Right atrium auricular region (tissue), 2 donors: Measurements from ENCODE around the gene PAXX. TPM values are rescaled to one million over a fixed set of nuclear protein-coding genes. Genes with fewer than 3 reads are reported as not detected.

Source experiments
- DNase-seq: peaks from one replicate; pipeline ENCODE4 v3.0.0-alpha.2; 2019; ENCODE audit warnings: low spot score
- H3K27ac ChIP-seq, 2 donors: fragments of 200-600 bp; sonication (generic); 1 replicate in 1 of 2; 2 replicates in 1 of 2; pipeline ENCODE4 v1.5.1; 2016 to 2019
- H3K27me3 ChIP-seq, 2 donors: fragments of 200-600 bp; sonication (generic); one replicate each; pipeline versions ENCODE4 v1.5.1 to v1.6.0; 2017 to 2019
- H3K36me3 ChIP-seq: fragments of 200-600 bp; sonication (generic); one replicate; pipeline ENCODE4 v1.5.1; 2016
- H3K4me1 ChIP-seq, 2 donors: fragments of 200-600 bp; sonication (generic); one replicate each; pipeline versions ENCODE4 v1.5.1 to v1.6.0; 2017 to 2019
- H3K4me3 ChIP-seq, 2 donors: fragments of 200-600 bp; sonication (generic); 1 replicate in 1 of 2; 2 replicates in 1 of 2; pipeline ENCODE4 v1.5.1; 2017 to 2019; ENCODE audit warnings: mild to moderate bottlenecking in 1 of 2, moderate library complexity in 1 of 2
- H3K9me3 ChIP-seq, 2 donors: fragments of 200-600 bp; sonication (generic); one replicate each; pipeline ENCODE4 v1.5.1; 2019
- total RNA-seq, 2 donors: library from RNA; depleted of rRNA; stranded (reverse); fragments of >200 nt; gene quantifications; one replicate each; pipeline ENCODE4 v1.1.0, GENCODE V29; 2016
- TF ChIP-seq, protein P1 (sequence below), 2 donors: fragments of 200-600 bp; sonication (generic); IDR thresholded peaks; one replicate each; pipeline ENCODE4 v1.5.1; 2019; ENCODE audit warnings: antibody characterized with exemption in 2 of 2

The PAXX gene
- total RNA-seq, 2 donors from 2014 or later = 27.4 to 37.5 TPM

DNA sequence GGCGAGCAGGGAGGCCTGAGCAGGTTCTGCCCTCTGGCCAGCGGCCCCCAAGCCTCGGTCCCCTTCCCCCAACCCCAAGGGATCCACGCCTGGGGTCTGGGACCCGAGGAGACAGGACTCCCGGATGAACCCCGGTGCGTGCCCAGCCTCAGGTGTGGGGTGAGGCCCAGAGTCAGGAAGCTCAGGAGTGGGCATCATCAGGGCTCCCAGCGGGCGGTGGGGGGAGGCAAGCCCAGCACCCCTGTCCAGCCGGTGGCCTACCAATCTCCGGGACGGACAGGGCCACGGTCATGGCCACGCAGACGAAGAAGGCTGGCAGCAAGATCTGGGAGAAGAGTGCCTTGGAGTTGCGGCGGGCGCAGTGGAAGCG, 21.3 kb downstream of the PAXX start:
- TF ChIP-seq, protein P1, sequence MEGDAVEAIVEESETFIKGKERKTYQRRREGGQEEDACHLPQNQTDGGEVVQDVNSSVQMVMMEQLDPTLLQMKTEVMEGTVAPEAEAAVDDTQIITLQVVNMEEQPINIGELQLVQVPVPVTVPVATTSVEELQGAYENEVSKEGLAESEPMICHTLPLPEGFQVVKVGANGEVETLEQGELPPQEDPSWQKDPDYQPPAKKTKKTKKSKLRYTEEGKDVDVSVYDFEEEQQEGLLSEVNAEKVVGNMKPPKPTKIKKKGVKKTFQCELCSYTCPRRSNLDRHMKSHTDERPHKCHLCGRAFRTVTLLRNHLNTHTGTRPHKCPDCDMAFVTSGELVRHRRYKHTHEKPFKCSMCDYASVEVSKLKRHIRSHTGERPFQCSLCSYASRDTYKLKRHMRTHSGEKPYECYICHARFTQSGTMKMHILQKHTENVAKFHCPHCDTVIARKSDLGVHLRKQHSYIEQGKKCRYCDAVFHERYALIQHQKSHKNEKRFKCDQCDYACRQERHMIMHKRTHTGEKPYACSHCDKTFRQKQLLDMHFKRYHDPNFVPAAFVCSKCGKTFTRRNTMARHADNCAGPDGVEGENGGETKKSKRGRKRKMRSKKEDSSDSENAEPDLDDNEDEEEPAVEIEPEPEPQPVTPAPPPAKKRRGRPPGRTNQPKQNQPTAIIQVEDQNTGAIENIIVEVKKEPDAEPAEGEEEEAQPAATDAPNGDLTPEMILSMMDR (IDR thresholded peaks at IDR 0.05) = no peak
- peaks cover 57% of the 10 kb centered on the region for H3K36me3 ChIP-seq

DNA sequence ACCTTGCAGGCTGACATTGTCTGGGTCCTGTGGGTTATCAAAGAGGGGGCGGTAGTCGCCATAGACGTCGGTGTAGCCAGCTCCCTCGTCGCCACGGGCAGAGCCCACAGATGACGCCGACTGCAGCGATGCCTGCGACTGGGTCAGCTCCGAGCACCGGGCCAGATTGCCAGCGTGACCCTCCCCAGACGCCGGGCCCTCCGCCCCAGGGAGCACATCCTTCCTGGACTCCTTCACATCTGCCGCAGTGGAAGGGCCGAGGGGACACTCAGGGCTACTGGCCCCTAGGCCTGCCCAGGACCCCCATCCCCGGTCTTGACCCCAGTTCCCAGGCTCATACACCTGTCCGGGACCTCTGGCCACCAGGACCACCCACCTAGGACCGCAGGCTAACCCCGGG, 21.9 kb downstream of the PAXX start:
- Histone ChIP-seq H3K9me3 (no peaks in the 10 kb centered on the region), H3K27ac (no peak overlapping the region), H3K27me3 (no peaks in the 10 kb centered on the region), H3K36me3 (peaks cover 55% of the 10 kb centered on the region), H3K4me1 (no peaks in the 10 kb centered on the region), H3K4me3 (no peak overlapping the region)
- TF ChIP-seq, protein P1 (IDR thresholded peaks at IDR 0.05) = no peak
- no peak for DNase-seq

More for the DNA sequence above, 21.3 kb downstream of the PAXX start:
- no peak for DNase-seq
- no peaks in the 10 kb centered on the region for H3K4me1 ChIP-seq
- H3K4me3 ChIP-seq = no peak overlapping the region
- H3K27me3 ChIP-seq = no peaks in the 10 kb centered on the region
- no peak overlapping the region for H3K27ac ChIP-seq
- no peaks in the 10 kb centered on the region for H3K9me3 ChIP-seq

DNA sequence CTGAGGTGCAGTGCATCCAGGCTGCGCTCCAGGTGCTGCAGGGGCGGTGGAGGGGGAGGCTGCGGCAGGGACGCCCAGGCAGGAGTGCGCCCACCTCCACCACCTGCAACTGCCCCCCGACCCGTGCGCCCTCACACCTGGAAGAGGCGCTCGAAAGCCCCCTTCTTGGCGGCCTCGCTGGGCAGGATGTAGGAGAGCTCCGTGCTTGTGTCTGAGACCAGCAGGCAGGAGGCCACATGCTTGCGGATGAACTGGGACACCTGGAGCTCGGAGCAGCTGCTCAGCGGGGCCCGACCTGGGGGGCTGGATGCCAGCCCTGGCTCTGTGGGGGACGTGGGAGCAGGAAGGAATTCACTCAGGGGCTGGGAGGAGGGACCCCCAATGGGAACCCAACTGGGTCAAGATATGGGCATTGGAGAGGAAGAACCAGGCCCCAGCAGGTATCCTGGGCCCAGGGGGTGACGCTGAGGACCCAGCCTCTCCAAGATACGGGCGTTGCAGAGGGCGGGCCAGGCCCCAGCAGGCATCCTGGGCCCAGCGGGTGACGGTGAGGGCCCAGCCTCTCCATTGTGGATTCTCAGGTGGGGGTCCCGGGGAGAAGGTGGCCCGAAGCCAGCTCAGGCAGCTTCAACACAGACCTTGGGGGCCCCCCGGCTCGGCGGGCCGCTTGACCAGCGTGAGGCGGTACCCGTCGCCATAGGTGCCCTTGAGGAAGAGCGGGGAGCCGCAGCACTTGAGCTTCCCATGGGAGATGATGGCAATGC, 22.7 kb downstream of the PAXX start:
- Histone ChIP-seq H3K4me3 (no peak overlapping the region), H3K4me1 (no peaks in the 10 kb centered on the region), H3K9me3 (no peaks in the 10 kb centered on the region), H3K27ac (no peak overlapping the region), H3K36me3 (peaks cover 47% of the 10 kb centered on the region), H3K27me3 (no peaks in the 10 kb centered on the region)
- DNase-seq = no peak
- TF ChIP-seq, protein P1 (IDR thresholded peaks at IDR 0.05) = no peak

DNA sequence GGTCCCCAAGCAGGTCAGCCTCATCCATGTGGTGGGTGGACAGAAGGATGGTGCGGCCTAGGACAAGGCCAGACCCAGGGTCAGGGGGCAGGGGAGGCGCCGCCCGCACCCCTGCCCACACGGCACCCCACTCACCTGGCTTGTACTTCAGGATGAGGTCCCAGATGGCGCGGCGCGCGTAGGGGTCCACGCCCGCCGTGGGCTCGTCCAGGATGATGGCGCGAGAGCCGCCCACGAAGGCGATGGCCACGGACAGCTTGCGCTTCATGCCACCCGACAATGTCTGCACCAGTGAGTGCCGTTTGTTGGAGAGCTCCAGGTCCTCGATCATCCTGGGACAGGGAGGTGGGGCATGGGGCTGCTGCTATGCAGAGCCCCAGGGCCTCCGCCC, 23.3 kb downstream of the PAXX start:
- Histone ChIP-seq H3K27ac (no peak overlapping the region), H3K4me3 (no peak overlapping the region), H3K27me3 (no peaks in the 10 kb centered on the region), H3K4me1 (no peaks in the 10 kb centered on the region), H3K9me3 (no peaks in the 10 kb centered on the region), H3K36me3 (peaks cover 45% of the 10 kb centered on the region)
- TF ChIP-seq, protein P1 (IDR thresholded peaks at IDR 0.05) = no peak
- DNase-seq = no peak

DNA sequence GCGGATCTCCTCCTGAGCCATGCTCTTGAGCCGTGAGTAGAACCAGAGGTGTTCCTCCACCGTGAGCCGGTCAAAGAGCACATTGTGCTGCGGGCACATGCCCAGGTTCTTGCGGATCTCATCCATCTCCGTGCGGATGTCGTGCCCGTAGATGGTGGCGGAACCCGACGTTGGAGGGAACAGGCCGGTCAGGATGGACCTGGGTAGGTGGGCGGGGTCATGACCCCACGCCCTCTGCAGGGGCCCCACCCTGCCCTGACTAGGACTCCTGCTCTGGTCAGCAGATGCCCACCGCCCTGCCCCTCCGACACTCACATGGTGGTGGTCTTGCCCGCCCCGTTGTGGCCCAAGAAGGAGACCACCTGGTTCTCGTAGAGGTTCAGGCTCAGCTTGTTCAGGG, 23.8 kb downstream of the PAXX start:
- no peak for DNase-seq
- no peak overlapping the region for H3K27ac ChIP-seq
- TF ChIP-seq, protein P1 (IDR thresholded peaks at IDR 0.05) = no peak
- H3K4me1 ChIP-seq = no peaks in the 10 kb centered on the region
- H3K9me3 ChIP-seq = no peaks in the 10 kb centered on the region
- H3K36me3 ChIP-seq = peaks cover 45% of the 10 kb centered on the region
- H3K27me3 ChIP-seq = no peaks in the 10 kb centered on the region
- no peak overlapping the region for H3K4me3 ChIP-seq

DNA sequence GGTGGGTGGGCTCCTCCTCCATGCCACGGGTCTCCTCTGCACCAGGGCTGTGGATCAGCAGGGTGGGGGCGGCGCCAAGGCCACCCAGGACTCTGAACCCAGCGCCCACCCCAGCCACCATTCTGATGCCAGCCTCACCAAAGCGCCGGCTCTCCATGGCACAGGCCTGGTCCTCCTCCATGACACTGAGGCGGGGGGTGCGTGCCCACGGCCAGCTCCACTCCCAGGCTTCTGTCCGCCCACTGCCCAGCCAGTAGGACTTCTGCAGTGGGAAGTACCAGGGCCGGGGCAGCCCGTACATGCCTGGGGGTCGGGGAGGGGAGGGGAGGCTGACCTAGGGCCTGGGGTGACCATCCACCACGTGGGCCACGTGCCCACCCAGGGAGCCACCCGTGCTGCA, 24.2 kb downstream of the PAXX start:
- no peak overlapping the region for H3K27ac ChIP-seq
- TF ChIP-seq, protein P1 (IDR thresholded peaks at IDR 0.05) = no peak
- no peaks in the 10 kb centered on the region for H3K27me3 ChIP-seq
- H3K9me3 ChIP-seq = no peaks in the 10 kb centered on the region
- peaks cover 40% of the 10 kb centered on the region for H3K36me3 ChIP-seq
- no peak overlapping the region for H3K4me3 ChIP-seq
- H3K4me1 ChIP-seq = no peaks in the 10 kb centered on the region
- DNase-seq = no peak
